ENCODE data around the gene RGS2.

Gene RGS2

DNA sequence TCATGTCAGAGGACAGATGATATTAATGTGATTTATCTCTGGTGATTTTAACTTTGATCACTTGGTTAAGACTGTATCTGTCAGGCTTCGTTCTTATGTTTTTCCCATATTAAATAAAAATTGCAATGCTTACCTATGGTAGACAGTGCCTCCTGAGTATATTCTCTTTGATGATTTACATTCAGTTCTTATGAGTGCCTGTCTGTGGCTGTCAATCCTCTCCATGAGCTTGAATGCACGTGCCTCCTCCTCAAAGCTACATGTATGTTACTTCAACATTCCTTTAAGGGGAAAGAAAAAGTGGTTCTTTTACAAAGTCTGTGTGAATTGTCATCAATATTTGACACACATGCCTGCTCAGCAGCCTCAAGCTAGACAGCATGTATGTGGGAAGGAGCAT lies 44.2 kb upstream of the RGS2 start:
- H3K4me3 ChIP-seq (ENCODE audit: low read depth, low read length) = no peak overlapping the region
- ChIA-PET CTCF (interaction anchor here (2.2 kb wide), 1 partner anchor 41 kb away, joined by 7 read pairs; no protein-coding TSS in a partner anchor), POLR2A (no interaction called here)
- TF ChIP-seq, protein P1, sequence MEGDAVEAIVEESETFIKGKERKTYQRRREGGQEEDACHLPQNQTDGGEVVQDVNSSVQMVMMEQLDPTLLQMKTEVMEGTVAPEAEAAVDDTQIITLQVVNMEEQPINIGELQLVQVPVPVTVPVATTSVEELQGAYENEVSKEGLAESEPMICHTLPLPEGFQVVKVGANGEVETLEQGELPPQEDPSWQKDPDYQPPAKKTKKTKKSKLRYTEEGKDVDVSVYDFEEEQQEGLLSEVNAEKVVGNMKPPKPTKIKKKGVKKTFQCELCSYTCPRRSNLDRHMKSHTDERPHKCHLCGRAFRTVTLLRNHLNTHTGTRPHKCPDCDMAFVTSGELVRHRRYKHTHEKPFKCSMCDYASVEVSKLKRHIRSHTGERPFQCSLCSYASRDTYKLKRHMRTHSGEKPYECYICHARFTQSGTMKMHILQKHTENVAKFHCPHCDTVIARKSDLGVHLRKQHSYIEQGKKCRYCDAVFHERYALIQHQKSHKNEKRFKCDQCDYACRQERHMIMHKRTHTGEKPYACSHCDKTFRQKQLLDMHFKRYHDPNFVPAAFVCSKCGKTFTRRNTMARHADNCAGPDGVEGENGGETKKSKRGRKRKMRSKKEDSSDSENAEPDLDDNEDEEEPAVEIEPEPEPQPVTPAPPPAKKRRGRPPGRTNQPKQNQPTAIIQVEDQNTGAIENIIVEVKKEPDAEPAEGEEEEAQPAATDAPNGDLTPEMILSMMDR (IDR thresholded peaks at IDR 0.05; ENCODE audit: insufficient read depth, low read length, missing control alignments) = no peak
- DNase-seq (ENCODE audit: low read depth, low spot score) = no peak

DNA sequence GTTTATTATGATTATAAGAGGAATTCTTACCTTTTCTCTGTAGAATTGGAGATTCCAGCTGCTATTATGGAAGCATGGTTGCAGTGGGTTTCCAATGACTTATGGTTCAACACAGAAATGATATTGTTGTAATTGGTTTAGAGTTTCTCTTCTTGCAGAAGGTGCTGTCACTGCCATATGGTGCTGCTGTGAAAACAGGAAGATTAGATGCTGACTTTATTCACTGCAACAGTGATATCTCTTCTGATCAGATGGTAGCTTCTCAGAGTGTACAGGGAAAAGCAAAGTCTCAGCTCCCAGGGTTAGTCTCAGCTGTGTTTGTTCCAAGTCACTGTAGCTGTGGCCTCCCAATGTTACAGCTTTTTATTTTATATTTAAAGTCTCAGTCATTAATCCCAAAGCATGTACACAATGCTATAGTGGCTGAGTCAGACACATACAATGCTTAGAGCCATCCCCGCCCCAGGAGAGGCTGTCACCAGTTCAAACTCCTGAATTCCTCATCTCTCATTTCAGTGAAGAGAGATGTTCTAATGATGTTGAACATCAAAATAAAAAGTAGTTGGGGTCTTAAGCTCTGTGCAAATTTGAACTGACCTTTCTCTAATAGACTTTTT lies 42.7 kb upstream of the RGS2 start:
- ChIA-PET CTCF (interaction anchor here (1.2 to 2.2 kb wide), 3 partner anchors 18 to 253 kb away, joined by 4 to 7 read pairs (median 4); no protein-coding TSS in a partner anchor), POLR2A (interaction anchor here (1.0 kb wide), 1 partner anchor 44 kb away, joined by 3 read pairs; no protein-coding TSS in a partner anchor)
- H3K4me3 ChIP-seq (ENCODE audit: low read depth, low read length) = no peak overlapping the region
- DNase-seq (ENCODE audit: low read depth, low spot score) = no peak
- TF ChIP-seq, protein P1 (IDR thresholded peaks at IDR 0.05; ENCODE audit: insufficient read depth, low read length, missing control alignments) = no peak

- no peak for DNase-seq (ENCODE audit: low read depth, low spot score)
- POLR2A ChIA-PET = no interaction called here
- TF ChIP-seq, protein P1 (IDR thresholded peaks at IDR 0.05; ENCODE audit: insufficient read depth, low read length, missing control alignments) = no peak
- CTCF ChIA-PET = interaction anchor here (1.2 to 1.6 kb wide), 2 partner anchors 17 to 252 kb away, joined by 4 read pairs; no protein-coding TSS in a partner anchor
- H3K4me3 ChIP-seq (ENCODE audit: low read depth, low read length) = no peak overlapping the region
These were observed 42.0 kb upstream of the RGS2 start for GRCh38 chr1:192766876-192767275.

DNA sequence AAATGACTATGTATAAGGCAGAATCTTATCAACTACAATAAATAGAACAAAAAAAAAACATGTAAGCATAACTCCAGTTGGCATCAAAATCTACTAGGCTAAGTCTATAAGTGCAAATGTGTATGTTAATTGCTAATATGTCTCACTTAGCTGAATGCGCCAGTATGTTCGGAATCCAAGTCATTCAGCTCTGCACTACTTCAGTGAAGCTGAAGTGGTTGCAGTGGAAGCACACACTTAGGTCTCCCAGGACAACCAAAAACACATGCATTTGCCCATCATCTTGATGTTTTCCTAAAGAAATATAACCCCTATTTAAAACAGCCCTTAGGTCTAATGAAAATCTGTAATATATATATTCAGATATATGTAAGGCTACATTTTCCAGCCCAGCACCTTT lies 41.0 kb upstream of the RGS2 start:
- CTCF ChIA-PET = no interaction called here
- no peak for DNase-seq (ENCODE audit: low read depth, low spot score)
- POLR2A ChIA-PET = no interaction called here
- no peak overlapping the region for H3K4me3 ChIP-seq (ENCODE audit: low read depth, low read length)
- TF ChIP-seq, protein P1 (IDR thresholded peaks at IDR 0.05; ENCODE audit: insufficient read depth, low read length, missing control alignments) = no peak

DNA sequence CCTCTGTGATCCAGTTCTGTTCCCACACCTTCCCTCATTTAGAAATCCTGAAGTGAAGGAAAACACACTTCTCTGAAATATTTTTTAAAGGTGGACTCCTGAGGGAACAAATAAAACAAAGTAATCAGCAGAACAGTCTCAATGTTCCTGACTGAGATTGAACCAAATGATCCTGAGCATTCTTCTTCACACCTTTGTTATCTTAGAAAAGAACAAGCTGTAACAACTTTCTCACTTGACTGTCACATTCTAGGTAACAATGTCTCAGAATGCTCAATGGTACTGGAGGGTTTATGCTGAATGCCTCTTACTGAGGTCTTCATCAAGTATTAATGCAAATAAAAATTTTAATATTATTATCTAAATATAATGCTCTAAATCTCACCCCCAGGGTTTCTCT lies 40.4 kb upstream of the RGS2 start:
- POLR2A ChIA-PET = no interaction called here
- no peak overlapping the region for H3K4me3 ChIP-seq (ENCODE audit: low read depth, low read length)
- TF ChIP-seq, protein P1 (IDR thresholded peaks at IDR 0.05; ENCODE audit: insufficient read depth, low read length, missing control alignments) = no peak
- DNase-seq (ENCODE audit: low read depth, low spot score) = no peak
- CTCF ChIA-PET = no interaction called here

- POLR2A ChIA-PET = no interaction called here
- no peak for DNase-seq (ENCODE audit: low read depth, low spot score)
- H3K4me3 ChIP-seq (ENCODE audit: low read depth, low read length) = no peak overlapping the region
- TF ChIP-seq, protein P1 (IDR thresholded peaks at IDR 0.05; ENCODE audit: insufficient read depth, low read length, missing control alignments) = no peak
- CTCF ChIA-PET = no interaction called here
These were observed 37.5 kb upstream of the RGS2 start for GRCh38 chr1:192771341-192771740.
